H9 (cell line): ENCODE data around the gene TBC1D24. TPM values are rescaled to one million over a fixed set of nuclear protein-coding genes. Genes with fewer than 3 reads are reported as not detected.

ENCODE experiments used
- DNase-seq: peaks from one replicate; pipeline ENCODE4 v3.0.0-alpha.2; 2017
- H2AFZ ChIP-seq: one replicate; pipeline ENCODE4 v1.6.1; 2013; ENCODE audit warnings: mild to moderate bottlenecking, low read length, control low read depth, moderate library complexity
- H2AK5ac ChIP-seq: 2 replicates; pipeline ENCODE4 v1.6.1; 2013; ENCODE audit warnings: low read length, control low read depth, mixed read lengths; ENCODE audit not compliant: insufficient read length
- H2BK120ac ChIP-seq: one replicate; pipeline ENCODE4 v1.6.1; 2013; ENCODE audit warnings: low read depth, mild to moderate bottlenecking, low read length, control low read depth, inconsistent platforms; ENCODE audit not compliant: poor library complexity, severe bottlenecking
- H2BK12ac ChIP-seq: 2 replicates; pipeline ENCODE4 v1.6.1; 2013; ENCODE audit warnings: low read length, control low read depth, mixed read lengths, low read depth; ENCODE audit not compliant: insufficient read length
- H2BK15ac ChIP-seq: 2 replicates; pipeline ENCODE4 v1.6.1; 2013; ENCODE audit warnings: low read depth, low read length, control low read depth
- H2BK20ac ChIP-seq: one replicate; pipeline ENCODE4 v1.6.1; 2013; ENCODE audit warnings: low read depth, mild to moderate bottlenecking, low read length, control low read depth, inconsistent platforms; ENCODE audit not compliant: poor library complexity, severe bottlenecking
- H2BK5ac ChIP-seq: 2 replicates; pipeline ENCODE4 v1.6.1; 2013; ENCODE audit warnings: low read length, control low read depth, mixed read lengths; ENCODE audit not compliant: insufficient read length
- H3K14ac ChIP-seq: 2 replicates; pipeline ENCODE4 v1.6.1; 2013; ENCODE audit warnings: low read length, control low read depth; ENCODE audit not compliant: insufficient read depth
- H3K18ac ChIP-seq: 2 replicates; pipeline ENCODE4 v1.6.1; 2013; ENCODE audit warnings: low read depth, mild to moderate bottlenecking, mixed read lengths, low read length, control low read depth; ENCODE audit not compliant: insufficient read length
- H3K23ac ChIP-seq: 2 replicates; pipeline ENCODE4 v1.6.1; 2013; ENCODE audit warnings: low read length, control low read depth, mixed read lengths, low read depth; ENCODE audit not compliant: insufficient read length
- H3K23me2 ChIP-seq: 2 replicates; pipeline ENCODE4 v1.6.1; 2013; ENCODE audit warnings: low read depth, mild to moderate bottlenecking, mixed read lengths, low read length, control low read depth; ENCODE audit not compliant: insufficient read length, poor library complexity, severe bottlenecking
- H3K27ac ChIP-seq: 2 replicates; pipeline ENCODE4 v1.5.1; 2013; ENCODE audit warnings: low read length, control low read depth, mixed read lengths, low read depth; ENCODE audit not compliant: insufficient read length
- H3K27me3 ChIP-seq: 2 replicates; pipeline ENCODE4 v1.6.1; 2013; ENCODE audit warnings: low read length, control low read depth, inconsistent platforms; ENCODE audit not compliant: insufficient read depth
- H3K4ac ChIP-seq: 2 replicates; pipeline ENCODE4 v1.6.1; 2013; ENCODE audit warnings: low read depth, mild to moderate bottlenecking, control low read depth, inconsistent platforms, low read length, moderate library complexity
- H3K4me1 ChIP-seq: 2 replicates; pipeline ENCODE4 v1.6.1; 2013; ENCODE audit warnings: low read length, control low read depth, inconsistent platforms; ENCODE audit not compliant: insufficient read depth
- H3K4me2 ChIP-seq: 2 replicates; pipeline ENCODE4 v1.6.1; 2013; ENCODE audit warnings: low read length, control low read depth, mixed read lengths; ENCODE audit not compliant: insufficient read length, insufficient read depth
- H3K56ac ChIP-seq: 2 replicates; pipeline ENCODE4 v1.6.1; 2013; ENCODE audit warnings: low read depth, mild to moderate bottlenecking, mixed read lengths, low read length, control low read depth; ENCODE audit not compliant: insufficient read length
- H3K79me1 ChIP-seq: 2 replicates; pipeline ENCODE4 v1.6.1; 2013; ENCODE audit warnings: low read depth, mild to moderate bottlenecking, moderate library complexity, low read length, control low read depth, inconsistent platforms; ENCODE audit not compliant: insufficient read depth, poor library complexity, severe bottlenecking
- H3K79me2 ChIP-seq: 2 replicates; pipeline ENCODE4 v1.6.1; 2013; ENCODE audit warnings: low read length, control low read depth, inconsistent platforms; ENCODE audit not compliant: insufficient read depth
- H3K9ac ChIP-seq: 2 replicates; pipeline ENCODE4 v1.6.1; 2013; ENCODE audit warnings: low read length, control low read depth, mixed read lengths; ENCODE audit not compliant: insufficient read length; ENCODE audit errors: extremely low read depth
- H3K9me3 ChIP-seq: one replicate; pipeline ENCODE4 v1.6.1; 2013; ENCODE audit warnings: low read depth, low read length, inconsistent platforms; ENCODE audit not compliant: control insufficient read depth
- H3T11ph ChIP-seq: one replicate; pipeline ENCODE4 v1.6.1; 2013; ENCODE audit warnings: mild to moderate bottlenecking, low read length, control low read depth, inconsistent platforms
- H4K20me1 ChIP-seq: one replicate; pipeline ENCODE4 v1.6.1; 2013; ENCODE audit not compliant: control insufficient read depth, insufficient read length, insufficient read depth
- H4K5ac ChIP-seq: 2 replicates; pipeline ENCODE4 v1.6.1; 2013; ENCODE audit warnings: low read depth, mild to moderate bottlenecking, mixed read lengths, low read length, control low read depth; ENCODE audit not compliant: insufficient read length
- H4K8ac ChIP-seq: replicated peaks from 2 replicates; pipeline ENCODE4 v1.6.1; 2013; ENCODE audit warnings: low read length, control low read depth, mixed read lengths, low read depth; ENCODE audit not compliant: insufficient read length
- H4K91ac ChIP-seq: 2 replicates; pipeline ENCODE4 v1.6.1; 2013; ENCODE audit warnings: low read depth, mild to moderate bottlenecking, moderate library complexity, mixed read lengths, low read length, control low read depth; ENCODE audit not compliant: insufficient read length
- H3K27ac Mint-ChIP-seq, 3 experiments: 2 replicates in 2 of 3; 3 replicates in 1 of 3; pipeline ENCODE4 v1.8.0; 2020 to 2021; ENCODE audit warnings: mixed read lengths in 3 of 3, mild to moderate bottlenecking in 1 of 3, moderate library complexity in 1 of 3
- H3K27me3 Mint-ChIP-seq: 2 replicates; pipeline ENCODE4 v1.8.0; 2021; ENCODE audit warnings: low read depth, mild to moderate bottlenecking, moderate library complexity, mixed read lengths
- H3K36me3 Mint-ChIP-seq, 3 experiments: 2 replicates in 2 of 3; 3 replicates in 1 of 3; pipeline ENCODE4 v1.8.0; 2020 to 2021; ENCODE audit warnings: low read depth in 3 of 3, mixed read lengths in 3 of 3; ENCODE audit not compliant: insufficient read depth in 1 of 3
- H3K4me1 Mint-ChIP-seq, 2 experiments: 2 replicates each; pipeline ENCODE4 v1.8.0; 2020; ENCODE audit warnings: mixed read lengths in 2 of 2
- H3K4me3 Mint-ChIP-seq, 2 experiments: 2 replicates in 1 of 2; 3 replicates in 1 of 2; pipeline ENCODE4 v1.8.0; 2020 to 2021; ENCODE audit warnings: mild to moderate bottlenecking in 2 of 2, mixed read lengths in 2 of 2, moderate library complexity in 1 of 2
- H3K9me3 Mint-ChIP-seq, 2 experiments: 2 replicates in 1 of 2; 3 replicates in 1 of 2; pipeline ENCODE4 v1.8.0; 2020; ENCODE audit warnings: mild to moderate bottlenecking in 2 of 2, mixed read lengths in 2 of 2, moderate library complexity in 1 of 2
- WGBS: extraction: QIAGEN DNeasy Blood & Tissue Kit; methylation state at CpG from one replicate; pipeline ENCODE4 v1.1.7; 2013; ENCODE audit warnings: missing lambda C conversion rate, low lambda C conversion rate, mixed read lengths; ENCODE audit not compliant: insufficient read length; ENCODE audit errors: extremely low coverage; 5-methylcytosine and 5-hydroxymethylcytosine counted together
- total RNA-seq: library from RNA; stranded (reverse); gene quantifications from 2 replicates; pipeline ENCODE4 v1.2.1, GENCODE V29; 2021
- TF ChIP-seq, protein P1 (sequence below): fragments of 200-600 bp; sonication (generic); conservative IDR thresholded peaks from 3 replicates; pipeline ENCODE4 v1.8.0; 2021; ENCODE audit warnings: antibody characterized with exemption, mild to moderate bottlenecking

TBC1D24 gene
- total RNA-seq, 1 experiment from 2014 or later, result 19.0 TPM

DNA sequence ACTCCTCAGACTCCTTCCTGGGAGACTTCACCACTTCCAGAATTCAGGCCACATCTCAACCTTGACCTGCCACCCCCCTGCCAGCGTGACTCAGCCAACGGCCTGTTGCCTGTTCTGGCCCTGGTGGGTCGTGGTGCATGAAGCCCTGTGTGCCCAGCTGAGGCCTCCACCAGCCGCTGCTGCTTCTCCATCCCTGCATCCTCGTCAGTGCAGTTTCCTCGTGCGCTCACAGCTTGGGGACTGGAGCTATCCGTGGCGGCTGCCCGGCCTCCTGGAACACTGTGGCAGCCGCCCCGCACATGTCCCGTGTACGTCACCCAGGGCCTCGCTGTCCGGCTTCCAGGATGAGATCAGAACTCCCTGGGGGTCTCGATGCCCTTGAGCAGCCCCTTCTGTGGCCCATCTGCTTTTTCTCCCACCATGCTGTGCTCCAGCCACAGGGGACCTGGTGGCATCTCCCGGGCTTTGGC, 23.0 kb upstream of the TBC1D24 start:
- Mint-ChIP-seq H3K9me3 (no peaks in the 10 kb centered on the region), H3K4me3 (no peak overlapping the region), H3K27me3 (no peaks in the 10 kb centered on the region), H3K4me1 (no peaks in the 10 kb centered on the region), H3K36me3 (peaks cover 43 to 87% (median 82%) of the 10 kb centered on the region in 3 experiments), H3K27ac (no peak overlapping the region)
- no peak overlapping the region for H4K5ac ChIP-seq
- H3K4me1 ChIP-seq, result no peaks in the 10 kb centered on the region
- H3K9me3 ChIP-seq, result no peaks in the 10 kb centered on the region
- no peaks in the 10 kb centered on the region for H4K20me1 ChIP-seq
- H2BK15ac ChIP-seq, result no peak overlapping the region
- H4K91ac ChIP-seq, result no peak overlapping the region
- no peak overlapping the region for H2AFZ ChIP-seq
- H3K18ac ChIP-seq, result no peak overlapping the region
- no peak overlapping the region for H3K4ac ChIP-seq
- no peak overlapping the region for H3K23ac ChIP-seq
- no peak overlapping the region for H3K27ac ChIP-seq
- H2BK20ac ChIP-seq, result no peak overlapping the region
- H2BK120ac ChIP-seq, result no peak overlapping the region
- no peak overlapping the region for H3K14ac ChIP-seq
- H3K23me2 ChIP-seq, result no peaks in the 10 kb centered on the region
- no peak overlapping the region for H4K8ac ChIP-seq
- no peak overlapping the region for H2BK12ac ChIP-seq
- H3K79me2 ChIP-seq, result no peaks in the 10 kb centered on the region
- H3K9ac ChIP-seq, result no peak overlapping the region
- no peak overlapping the region for H2AK5ac ChIP-seq
- no CpG with 5 or more reads among the region's 18 CpGs for WGBS
- no peak overlapping the region for H2BK5ac ChIP-seq
- H3K56ac ChIP-seq, result no peak overlapping the region
- TF ChIP-seq, protein P1, sequence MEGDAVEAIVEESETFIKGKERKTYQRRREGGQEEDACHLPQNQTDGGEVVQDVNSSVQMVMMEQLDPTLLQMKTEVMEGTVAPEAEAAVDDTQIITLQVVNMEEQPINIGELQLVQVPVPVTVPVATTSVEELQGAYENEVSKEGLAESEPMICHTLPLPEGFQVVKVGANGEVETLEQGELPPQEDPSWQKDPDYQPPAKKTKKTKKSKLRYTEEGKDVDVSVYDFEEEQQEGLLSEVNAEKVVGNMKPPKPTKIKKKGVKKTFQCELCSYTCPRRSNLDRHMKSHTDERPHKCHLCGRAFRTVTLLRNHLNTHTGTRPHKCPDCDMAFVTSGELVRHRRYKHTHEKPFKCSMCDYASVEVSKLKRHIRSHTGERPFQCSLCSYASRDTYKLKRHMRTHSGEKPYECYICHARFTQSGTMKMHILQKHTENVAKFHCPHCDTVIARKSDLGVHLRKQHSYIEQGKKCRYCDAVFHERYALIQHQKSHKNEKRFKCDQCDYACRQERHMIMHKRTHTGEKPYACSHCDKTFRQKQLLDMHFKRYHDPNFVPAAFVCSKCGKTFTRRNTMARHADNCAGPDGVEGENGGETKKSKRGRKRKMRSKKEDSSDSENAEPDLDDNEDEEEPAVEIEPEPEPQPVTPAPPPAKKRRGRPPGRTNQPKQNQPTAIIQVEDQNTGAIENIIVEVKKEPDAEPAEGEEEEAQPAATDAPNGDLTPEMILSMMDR, result no peak
- no peak for DNase-seq
- H3K79me1 ChIP-seq, result no peaks in the 10 kb centered on the region
- no peaks in the 10 kb centered on the region for H3K27me3 ChIP-seq
- no peak overlapping the region for H3K4me2 ChIP-seq
- no peak overlapping the region for H3T11ph ChIP-seq
